AG04449 (cell line): ENCODE results near the gene LRRC8D.

Source experiments
- CTCF ChIA-PET: fragments of 350-600 bp; formaldehyde crosslinking; extraction: SDS; loops from one replicate; lab custom pipeline; 2021; ENCODE audit warnings: antibody characterized with exemption; lab: Yijun Ruan, JAX
- POLR2A ChIA-PET: fragments of 400-600, 350-600 bp; formaldehyde crosslinking; extraction: SDS; loops from one replicate; lab custom pipeline; 2020; ENCODE audit warnings: antibody characterized with exemption, inconsistent platforms; lab: Yijun Ruan, JAX
- DNase-seq: peaks from one replicate; pipeline ENCODE4 v3.0.0-alpha.2; 2010; ENCODE audit warnings: low read depth, low spot score
- H3K4me3 ChIP-seq: 2 replicates; pipeline ENCODE4 v1.5.1; 2011; ENCODE audit warnings: low read depth, mild to moderate bottlenecking, control low read depth, low read length
- TF ChIP-seq, protein P1 (sequence below): IDR thresholded peaks from one replicate; pipeline ENCODE4 v1.5.1; 2011; ENCODE audit warnings: mild to moderate bottlenecking, moderate library complexity, low read length, control low read depth, inconsistent platforms; ENCODE audit not compliant: insufficient read depth; ENCODE audit errors: missing control alignments

The LRRC8D gene

DNA sequence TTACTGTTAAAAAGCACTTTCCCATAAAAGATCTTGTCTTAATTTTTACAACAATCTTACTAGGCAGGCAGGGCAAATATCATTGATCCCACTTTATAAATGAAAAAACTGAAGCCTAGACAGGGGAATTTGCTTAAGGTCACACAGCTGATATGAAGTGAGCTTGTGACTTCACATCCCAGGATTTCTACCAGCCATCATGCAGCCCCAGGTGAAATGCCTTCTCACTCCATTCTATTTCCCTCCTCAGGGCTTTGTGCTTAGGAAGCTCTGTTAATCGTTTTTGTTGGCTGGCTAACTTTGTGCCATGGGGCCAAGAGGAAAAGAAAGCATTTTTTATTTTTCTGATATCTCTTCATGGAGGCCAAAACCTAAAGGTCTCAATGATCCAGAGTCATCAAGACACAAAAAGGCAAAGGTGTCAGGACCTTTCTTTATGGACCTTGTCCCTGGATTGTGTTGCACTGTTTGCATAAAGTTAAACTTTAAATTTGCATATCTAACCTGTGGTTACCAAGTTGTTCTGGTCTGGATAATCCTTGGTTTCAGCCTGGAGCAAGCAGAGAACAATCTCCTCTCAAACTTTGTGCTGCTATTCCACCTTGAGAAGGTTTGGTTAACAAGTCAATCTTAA, 129.3 kb downstream of the LRRC8D start:
- POLR2A ChIA-PET = no interaction called here
- no peak for DNase-seq
- TF ChIP-seq, protein P1, sequence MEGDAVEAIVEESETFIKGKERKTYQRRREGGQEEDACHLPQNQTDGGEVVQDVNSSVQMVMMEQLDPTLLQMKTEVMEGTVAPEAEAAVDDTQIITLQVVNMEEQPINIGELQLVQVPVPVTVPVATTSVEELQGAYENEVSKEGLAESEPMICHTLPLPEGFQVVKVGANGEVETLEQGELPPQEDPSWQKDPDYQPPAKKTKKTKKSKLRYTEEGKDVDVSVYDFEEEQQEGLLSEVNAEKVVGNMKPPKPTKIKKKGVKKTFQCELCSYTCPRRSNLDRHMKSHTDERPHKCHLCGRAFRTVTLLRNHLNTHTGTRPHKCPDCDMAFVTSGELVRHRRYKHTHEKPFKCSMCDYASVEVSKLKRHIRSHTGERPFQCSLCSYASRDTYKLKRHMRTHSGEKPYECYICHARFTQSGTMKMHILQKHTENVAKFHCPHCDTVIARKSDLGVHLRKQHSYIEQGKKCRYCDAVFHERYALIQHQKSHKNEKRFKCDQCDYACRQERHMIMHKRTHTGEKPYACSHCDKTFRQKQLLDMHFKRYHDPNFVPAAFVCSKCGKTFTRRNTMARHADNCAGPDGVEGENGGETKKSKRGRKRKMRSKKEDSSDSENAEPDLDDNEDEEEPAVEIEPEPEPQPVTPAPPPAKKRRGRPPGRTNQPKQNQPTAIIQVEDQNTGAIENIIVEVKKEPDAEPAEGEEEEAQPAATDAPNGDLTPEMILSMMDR = no peak
- CTCF ChIA-PET = no interaction called here
- no peak overlapping the region for H3K4me3 ChIP-seq

DNA sequence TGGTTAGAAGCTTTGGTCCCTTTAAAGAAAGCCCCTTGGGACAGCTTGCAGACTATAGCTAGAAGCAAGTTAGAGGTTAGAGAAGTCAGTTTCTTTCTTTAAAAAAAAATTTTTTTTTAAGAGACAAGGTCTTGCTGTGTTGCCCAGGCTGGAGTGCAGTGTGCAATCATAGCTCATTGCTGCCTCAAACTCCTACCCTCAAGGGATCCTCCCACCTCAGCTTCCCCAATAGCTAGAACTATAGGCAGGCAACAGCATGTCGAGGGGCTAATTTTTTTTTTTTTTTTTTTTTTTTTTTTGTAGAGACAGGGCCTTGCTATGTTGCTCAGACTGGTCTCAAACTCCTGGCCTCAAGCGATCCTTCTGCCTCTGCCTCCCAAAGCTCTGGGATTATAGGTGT, 129.9 kb downstream of the LRRC8D start:
- TF ChIP-seq, protein P1 = no peak
- no peak overlapping the region for H3K4me3 ChIP-seq
- POLR2A ChIA-PET = no interaction called here
- CTCF ChIA-PET = no interaction called here
- DNase-seq = no peak

DNA sequence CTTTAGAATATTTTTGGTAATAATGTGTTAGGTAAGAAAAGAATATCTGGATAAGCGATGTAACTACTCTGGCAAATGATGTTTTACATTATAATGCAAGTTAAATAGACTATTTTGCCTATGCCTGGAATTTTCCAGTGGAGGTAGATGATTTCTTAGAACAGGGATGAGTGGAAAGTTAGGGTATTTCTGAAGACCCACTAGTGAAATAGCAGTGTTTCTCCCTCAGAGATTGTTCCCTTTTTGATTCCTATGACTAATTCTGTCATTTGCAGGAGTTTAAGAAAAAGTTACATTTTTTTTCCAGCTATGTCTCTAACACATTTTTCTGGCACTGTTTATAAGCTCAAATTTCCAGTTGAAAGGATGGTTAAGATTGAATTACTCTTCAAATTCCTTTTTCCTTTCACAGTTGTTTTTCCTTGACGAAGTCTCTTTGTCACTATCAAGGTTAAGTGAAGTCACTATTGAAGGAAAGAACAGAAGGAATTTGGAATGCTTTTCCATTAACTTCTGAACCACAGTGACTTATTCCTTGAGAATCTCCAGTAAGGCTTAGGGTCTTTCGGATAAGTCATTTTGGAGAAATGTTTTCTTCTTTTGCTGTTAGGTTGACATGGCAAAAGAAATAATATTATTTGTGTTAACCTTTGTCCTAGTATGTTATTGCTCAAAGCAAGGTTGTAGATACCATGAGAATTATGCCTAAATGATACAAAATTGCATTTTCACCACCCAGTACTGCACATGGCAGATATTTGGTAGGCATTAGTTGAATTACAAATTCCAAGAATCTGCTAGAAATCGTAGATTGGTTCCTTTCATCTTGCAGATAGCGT, 131.2 kb downstream of the LRRC8D start:
- no peak overlapping the region for H3K4me3 ChIP-seq
- peak; percentile 59 for DNase-seq
- POLR2A ChIA-PET = interaction anchor here (0.8 to 1.1 kb wide), 2 partner anchors 23 to 41 kb away, joined by 3 to 4 read pairs; no protein-coding TSS in a partner anchor
- TF ChIP-seq, protein P1 = no peak
- CTCF ChIA-PET = interaction anchor here (0.7 kb wide), 1 partner anchor 9 kb away, joined by 3 read pairs; no protein-coding TSS in a partner anchor

DNA sequence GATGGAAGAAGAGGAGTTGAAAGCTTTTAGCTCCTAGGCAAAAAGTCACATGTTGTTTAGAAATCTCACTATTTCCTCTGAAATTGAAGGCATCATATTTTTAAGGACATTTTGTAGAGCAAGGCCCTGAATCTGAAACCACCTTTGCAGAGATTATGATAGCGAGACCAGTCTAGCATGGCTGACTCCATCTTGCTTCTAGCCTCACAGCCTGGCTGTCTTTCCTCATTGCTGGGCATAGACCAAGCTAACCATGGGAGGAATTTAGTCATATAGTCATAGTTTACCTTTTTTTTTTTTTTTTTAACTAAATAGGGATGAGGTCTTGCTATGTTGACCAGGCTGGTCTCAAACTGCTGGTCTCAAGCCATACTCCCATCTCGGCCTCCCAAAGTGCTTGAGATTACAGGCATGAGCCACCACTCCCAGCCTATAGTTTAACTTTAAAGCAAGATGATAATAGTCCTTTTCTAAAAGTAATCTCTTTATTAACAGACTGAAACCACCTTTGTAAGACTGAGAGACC, 131.8 kb downstream of the LRRC8D start:
- TF ChIP-seq, protein P1 = no peak

DNA sequence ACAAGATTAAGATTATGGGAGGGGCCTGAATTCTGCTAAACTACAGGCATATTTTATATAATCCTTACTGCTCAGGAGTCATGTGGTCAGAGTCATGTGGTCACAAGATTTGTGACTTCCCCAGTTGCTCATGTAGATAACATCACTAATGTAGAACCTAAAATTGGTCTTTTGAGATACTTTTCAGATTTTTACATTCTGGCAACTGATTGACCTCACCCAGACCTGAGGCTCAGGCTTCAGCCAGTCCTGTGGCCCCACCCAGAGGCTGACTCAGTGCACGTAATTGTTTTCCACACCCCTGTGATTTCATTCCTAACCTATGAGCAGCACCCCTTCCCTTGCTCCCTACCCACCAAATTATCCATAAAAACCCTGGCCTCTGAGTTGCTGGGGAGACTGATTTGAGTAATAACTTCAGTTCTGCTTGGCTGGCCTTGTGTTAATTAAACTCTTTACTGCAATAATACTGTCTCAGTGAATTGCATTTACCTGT, 132.3 kb downstream of the LRRC8D start:
- POLR2A ChIA-PET = interaction anchor here (0.8 to 1.0 kb wide), 2 partner anchors 42 to 44 kb away, joined by 3 to 4 read pairs; no protein-coding TSS in a partner anchor
- no peak overlapping the region for H3K4me3 ChIP-seq
- CTCF ChIA-PET = interaction anchor here (1.0 kb wide), 2 partner anchors 10 to 21 kb away, joined by 3 to 4 read pairs; no protein-coding TSS in a partner anchor
- DNase-seq = peak; percentile 73
- TF ChIP-seq, protein P1 = no peak

More for the DNA sequence above, 131.8 kb downstream of the LRRC8D start:
- POLR2A ChIA-PET = interaction anchor here (0.8 to 1.1 kb wide), 2 partner anchors 23 to 42 kb away, joined by 3 to 4 read pairs; no protein-coding TSS in a partner anchor
- CTCF ChIA-PET = interaction anchor here (0.7 kb wide), 1 partner anchor 9 kb away, joined by 3 read pairs; no protein-coding TSS in a partner anchor
- no peak for DNase-seq
- no peak overlapping the region for H3K4me3 ChIP-seq
